H1 (cell line): ENCODE results near the gene LRRC25. TPM values are rescaled to one million over a fixed set of nuclear protein-coding genes. Genes with fewer than 3 reads are reported as not detected.

Experiments used
- CTCF ChIA-PET: fragments of 300-600 bp; sonication (Branson Sonifier 250); formaldehyde crosslinking; loops from one replicate; lab custom pipeline; 2021; ENCODE audit not compliant: partially characterized antibody; lab: Charles Lee
- POLR2A ChIA-PET: fragments of 300-600 bp; sonication (Branson Sonifier 250); formaldehyde crosslinking; loops from one replicate; lab custom pipeline; 2021; ENCODE audit warnings: inconsistent platforms; ENCODE audit not compliant: partially characterized antibody; lab: Charles Lee
- DNase-seq, 2 experiments: peaks; one replicate each; pipeline versions ENCODE4 v3.0.0 to v3.0.0-alpha.2; 2010 to 2022; ENCODE audit warnings: low spot score in 2 of 2, low read depth in 1 of 2, mixed read lengths in 1 of 2
- FAIRE-seq: peaks from 2 replicates; lab custom pipeline; 2011; peaks lifted over from hg19 to GRCh38; lab: Jason Lieb, UNC
- H2AFZ ChIP-seq: 2 replicates; pipeline ENCODE4 v1.8.1; 2012; ENCODE audit warnings: low read length, inconsistent platforms
- H2AK5ac ChIP-seq: 2 replicates; pipeline ENCODE4 v1.6.1; 2013; ENCODE audit warnings: low read depth, low read length
- H2BK120ac ChIP-seq: replicated peaks from 2 replicates; pipeline ENCODE3; 2013; ENCODE audit warnings: low read depth, low read length, inconsistent platforms
- H2BK12ac ChIP-seq: 2 replicates; pipeline ENCODE4 v1.6.1; 2013; ENCODE audit warnings: low read depth, low read length
- H2BK15ac ChIP-seq: 2 replicates; pipeline ENCODE4 v1.6.1; 2013; ENCODE audit warnings: low read length
- H2BK20ac ChIP-seq: 2 replicates; pipeline ENCODE4 v1.6.1; 2013; ENCODE audit warnings: low read length
- H2BK5ac ChIP-seq: 2 replicates; pipeline ENCODE4 v1.6.1; 2013; ENCODE audit warnings: low read depth, low read length
- H3K14ac ChIP-seq: 2 replicates; pipeline ENCODE4 v1.6.1; 2013; ENCODE audit warnings: inconsistent platforms; ENCODE audit not compliant: insufficient read length
- H3K18ac ChIP-seq: 2 replicates; pipeline ENCODE4 v1.6.1; 2013; ENCODE audit warnings: low read length; ENCODE audit errors: extremely low read depth
- H3K23ac ChIP-seq: 2 replicates; pipeline ENCODE4 v1.6.1; 2013; ENCODE audit warnings: inconsistent platforms; ENCODE audit not compliant: insufficient read length
- H3K23me2 ChIP-seq: 2 replicates; pipeline ENCODE4 v1.6.1; 2013; ENCODE audit warnings: low read depth, low read length
- H3K27ac ChIP-seq: 2 replicates; pipeline ENCODE4 v1.6.1; 2011; ENCODE audit warnings: low read depth, low read length, inconsistent platforms
- H3K27me3 ChIP-seq, 4 experiments: replicated peaks in 1 of 4; 1 replicate in 1 of 4; 2 replicates in 3 of 4; pipeline versions ENCODE4 v1.6.1 to v1.8.1; 2011 to 2013; ENCODE audit warnings: low read length in 3 of 4, mild to moderate bottlenecking in 3 of 4, inconsistent platforms in 2 of 4, mixed read lengths in 2 of 4, moderate library complexity in 1 of 4; ENCODE audit not compliant: control insufficient read depth in 3 of 4, insufficient read depth in 3 of 4; ENCODE audit errors: extremely low read depth in 1 of 4
- H3K36me3 ChIP-seq, 4 experiments: 2 replicates each; pipeline versions ENCODE4 v1.6.1 to v1.8.1; 2011 to 2013; ENCODE audit warnings: mild to moderate bottlenecking in 4 of 4, low read length in 3 of 4, moderate library complexity in 2 of 4, control low read depth in 1 of 4, inconsistent platforms in 1 of 4; ENCODE audit not compliant: insufficient read depth in 4 of 4, control insufficient read depth in 2 of 4
- H3K4ac ChIP-seq: replicated peaks from 2 replicates; pipeline ENCODE3; 2013; ENCODE audit warnings: low read length, low read depth, mixed read lengths, inconsistent platforms; ENCODE audit not compliant: insufficient read length
- H3K4me1 ChIP-seq, 4 experiments: replicated peaks in 1 of 4; 1 replicate in 1 of 4; 2 replicates in 3 of 4; pipeline versions ENCODE4 v1.6.1 to v1.8.1; 2011 to 2013; ENCODE audit warnings: low read length in 3 of 4, inconsistent platforms in 2 of 4, mixed read lengths in 1 of 4; ENCODE audit not compliant: insufficient read depth in 4 of 4, control insufficient read depth in 3 of 4
- H3K4me2 ChIP-seq, 2 experiments: 2 replicates each; pipeline versions ENCODE4 v1.6.1 to v1.8.1; 2011 to 2013; ENCODE audit warnings: low read depth in 2 of 2, low read length in 2 of 2, control low read depth in 1 of 2, inconsistent platforms in 1 of 2, mild to moderate bottlenecking in 1 of 2; ENCODE audit not compliant: insufficient read depth in 1 of 2
- H3K4me3 ChIP-seq, 4 experiments: fragments of 200-600, 300-600 bp in 1 of 4; sonication (generic), shearing (Covaris generic), sonication (Bioruptor Twin) in 1 of 4; 2 replicates each; pipeline versions ENCODE4 v1.5.1 to v1.8.1; 2011 to 2016; ENCODE audit warnings: low read length in 4 of 4, low read depth in 3 of 4, control low read depth in 2 of 4, inconsistent platforms in 2 of 4, mild to moderate bottlenecking in 2 of 4, mixed read lengths in 1 of 4, moderate library complexity in 1 of 4; ENCODE audit not compliant: insufficient read depth in 2 of 4; ENCODE audit errors: extremely low read depth in 1 of 4
- H3K56ac ChIP-seq: replicated peaks from 2 replicates; pipeline ENCODE3; 2013; ENCODE audit warnings: low read depth, mild to moderate bottlenecking, mixed read lengths, low read length, inconsistent platforms; ENCODE audit not compliant: insufficient read length
- H3K79me1 ChIP-seq: 2 replicates; pipeline ENCODE4 v1.6.1; 2013; ENCODE audit warnings: low read depth, low read length, control low read depth
- H3K79me2 ChIP-seq, 2 experiments: 2 replicates each; pipeline versions ENCODE4 v1.6.1 to v1.8.1; 2012 to 2013; ENCODE audit warnings: low read length in 2 of 2, mild to moderate bottlenecking in 2 of 2, inconsistent platforms in 1 of 2; ENCODE audit not compliant: insufficient read depth in 2 of 2, control insufficient read depth in 1 of 2
- H3K9ac ChIP-seq, 4 experiments: replicated peaks in 1 of 4; 1 replicate in 1 of 4; 2 replicates in 3 of 4; pipeline versions ENCODE4 v1.6.1 to v1.8.1; 2011 to 2013; ENCODE audit warnings: low read depth in 3 of 4, low read length in 3 of 4, control low read depth in 2 of 4, mild to moderate bottlenecking in 2 of 4, moderate library complexity in 2 of 4, inconsistent platforms in 1 of 4; ENCODE audit errors: extremely low read depth in 1 of 4
- H3K9me3 ChIP-seq, 2 experiments: 2 replicates each; pipeline versions ENCODE4 v1.6.1 to v1.8.1; 2012 to 2013; ENCODE audit warnings: mild to moderate bottlenecking in 2 of 2, moderate library complexity in 2 of 2, control low read depth in 1 of 2, inconsistent platforms in 1 of 2, low read depth in 1 of 2, low read length in 1 of 2, mixed read lengths in 1 of 2; ENCODE audit not compliant: insufficient read depth in 2 of 2
- H4K20me1 ChIP-seq, 2 experiments: replicated peaks in 1 of 2; 2 replicates each; pipeline versions ENCODE3 to v1.8.1; 2011 to 2013; ENCODE audit warnings: inconsistent platforms in 2 of 2, low read length in 2 of 2, mild to moderate bottlenecking in 1 of 2; ENCODE audit not compliant: insufficient read depth in 2 of 2, control insufficient read depth in 1 of 2
- H4K5ac ChIP-seq: 2 replicates; pipeline ENCODE4 v1.6.1; 2013; ENCODE audit warnings: low read length, low read depth, mixed read lengths, inconsistent platforms; ENCODE audit not compliant: insufficient read length
- H4K8ac ChIP-seq: 2 replicates; pipeline ENCODE4 v1.8.0; 2013; ENCODE audit warnings: mild to moderate bottlenecking, moderate library complexity, low read length, inconsistent platforms; ENCODE audit not compliant: insufficient read depth; ENCODE audit errors: extremely low read depth
- H4K91ac ChIP-seq: replicated peaks from 2 replicates; pipeline ENCODE3; 2013; ENCODE audit warnings: low read length, mixed read lengths, inconsistent platforms; ENCODE audit not compliant: insufficient read length
- BACH1 ChIP-seq: IDR thresholded peaks from 2 replicates; pipeline ENCODE4 v1.6.1; 2012; ENCODE audit warnings: low read length, improper control_type of control experiment
- EZH2 ChIP-seq: fragments of 200-600 bp; sonication (generic); IDR thresholded peaks from 2 replicates; pipeline ENCODE4 v1.7.1; 2012; ENCODE audit warnings: low read depth, mild to moderate bottlenecking, moderate library complexity, low read length, inconsistent platforms; ENCODE audit not compliant: severe bottlenecking
- JUN ChIP-seq: IDR thresholded peaks from 2 replicates; pipeline ENCODE4 v1.6.1; 2011; ENCODE audit warnings: low read depth, mild to moderate bottlenecking, improper control_type of control experiment, low read length
- KDM4A ChIP-seq: IDR thresholded peaks from one replicate; pipeline ENCODE4 v1.7.1; 2012; ENCODE audit warnings: low read depth, mild to moderate bottlenecking, moderate library complexity, low read length, inconsistent platforms; ENCODE audit not compliant: severe bottlenecking
- NANOG ChIP-seq: IDR thresholded peaks from 2 replicates; pipeline ENCODE4 v1.6.1; 2011; ENCODE audit warnings: low read length, low read depth, mild to moderate bottlenecking, inconsistent platforms; ENCODE audit not compliant: insufficient read depth, poor library complexity, severe bottlenecking
- RNF2 ChIP-seq: fragments of 200-900, 300-1000 bp; sonication (generic); IDR thresholded peaks from 2 replicates; pipeline ENCODE4 v1.7.1; 2016; ENCODE audit warnings: borderline replicate concordance, low read depth, mild to moderate bottlenecking, antibody characterized with exemption, low read length; ENCODE audit not compliant: poor library complexity, severe bottlenecking; ENCODE audit errors: missing control alignments
- SUZ12 ChIP-seq: fragments of 200-600 bp; sonication (generic); IDR thresholded peaks from 2 replicates; pipeline ENCODE4 v1.6.1; 2012; ENCODE audit warnings: mild to moderate bottlenecking, inconsistent platforms, low read length, moderate library complexity, mixed read lengths
- WGBS, 2 experiments: shearing (Covaris generic) in 1 of 2; methylation state at CpG; one replicate each; pipeline versions ENCODE4 v1.1.6 to v1.1.7; 2013 to 2015; ENCODE audit warnings: low lambda C conversion rate in 2 of 2, mixed read lengths in 2 of 2, inconsistent platforms in 1 of 2, low coverage in 1 of 2, missing lambda C conversion rate in 1 of 2; ENCODE audit not compliant: insufficient replicate concordance in 2 of 2, insufficient coverage in 1 of 2, insufficient read length in 1 of 2; ENCODE audit errors: extremely low coverage in 1 of 2, missing lambda C conversion rate in 1 of 2; 5-methylcytosine and 5-hydroxymethylcytosine counted together
- polyA plus RNA-seq, 7 experiments: library from polyadenylated mRNA; depleted of rRNA in 3 of 7; stranded (reverse) in 5 of 7; unstranded in 2 of 7; fragments of >200 nt in 5 of 7; fragments of 200-250 nt in 2 of 7; gene quantifications; 1 replicate in 5 of 7; 2 replicates in 1 of 7; 4 replicates in 1 of 7; pipeline versions ENCODE4 v1.2.1 to v1.2.3, GENCODE V29; 2011 to 2013; ENCODE audit warnings: missing spikeins in 2 of 7, mixed read lengths in 2 of 7
- total RNA-seq: library from RNA; stranded (reverse); fragmentation: NEBNext Ultra II Directional; extraction: Animal tissue kit (Norgen Biotek cat#: 25700); gene quantifications from 2 replicates; pipeline ENCODE4 v1.2.1, GENCODE V29; 2021

LRRC25 gene
- total and polyA plus RNA-seq, 2 of the 8 experiments (the other 6 are each of a cell fraction or from before 2014, with no cell fraction given): 0.20 to 0.41 TPM

DNA sequence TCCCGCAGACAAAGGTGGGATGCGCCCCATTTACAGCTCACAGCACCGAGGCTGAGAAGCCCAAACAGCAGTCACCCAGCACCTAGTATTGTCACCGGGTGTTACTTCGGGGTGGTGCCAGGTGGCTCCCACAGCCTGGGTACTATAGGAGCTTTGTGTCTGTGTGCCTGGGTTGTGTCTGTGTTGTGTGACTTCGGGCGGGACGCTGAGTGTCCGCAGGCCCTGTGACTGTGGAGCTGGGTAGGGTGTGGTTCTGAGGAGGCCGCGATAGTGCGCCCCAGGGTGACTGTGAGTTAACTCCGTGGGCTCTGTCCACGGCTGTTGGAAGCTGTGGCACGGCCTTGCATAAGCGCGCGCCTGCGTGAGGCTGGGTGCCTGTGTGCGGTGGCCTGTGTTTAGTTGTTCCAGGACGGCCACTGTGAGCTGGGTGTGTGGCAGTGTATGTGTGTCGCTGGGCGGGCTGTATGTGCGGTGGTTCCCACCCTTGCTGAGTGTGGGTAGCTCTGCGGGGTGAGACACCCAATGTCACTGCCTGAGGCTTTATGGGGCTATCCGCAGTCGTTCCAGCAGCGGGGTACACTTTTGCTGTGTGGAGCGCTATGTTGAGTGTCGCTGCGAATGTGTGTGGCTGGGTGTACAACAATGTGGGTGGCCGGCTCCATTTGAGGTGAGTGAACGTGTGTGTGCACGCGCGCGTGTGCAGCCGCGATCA is 21.2 kb upstream of the LRRC25 start:
- Histone ChIP-seq H4K5ac (no peak overlapping the region), H3K9me3 (no peaks in the 10 kb centered on the region), H3K79me2 (peaks cover 0 to 4% of the 10 kb centered on the region in 2 experiments; a peak in 1 of 4 replicates), H3K4me1 (peaks cover 0 to 33% (median 23%) of the 10 kb centered on the region in 4 experiments; a peak in 6 of 7 replicates), H3K4me3 (peak overlapping the region; percentile 15 to 61 (median 38); a peak in 7 of 8 replicates), H3K27ac (no peak overlapping the region), H2BK5ac (peak overlapping the region; percentile 75; the same call in 1 of the 2 replicates), H2AFZ (no peak overlapping the region), H2AK5ac (peak overlapping the region; percentile 89; the same call in 1 of the 2 replicates), H3K56ac (no peak overlapping the region), H3K9ac (no peak overlapping the region), H3K27me3 (peaks cover 5 to 29% (median 23%) of the 10 kb centered on the region in 4 experiments), H3K23ac (no peak overlapping the region), H3K4me2 (peak overlapping the region; percentile 72 to 88), H3K23me2 (peaks cover 19% of the 10 kb centered on the region; the same call in 1 of the 2 replicates), H2BK20ac (peak overlapping the region; percentile 66; the same call in 1 of the 2 replicates), H4K8ac (peak overlapping the region; percentile 45; the same call in 1 of the 2 replicates), H3K4ac (peak overlapping the region; percentile 59), H2BK120ac (peak overlapping the region; percentile 69), H2BK12ac (peak overlapping the region; percentile 99; the same call in 1 of the 2 replicates), H3K36me3 (no peaks in the 10 kb centered on the region), H3K79me1 (no peaks in the 10 kb centered on the region), H4K91ac (peak overlapping the region; percentile 99), H2BK15ac (peak overlapping the region; percentile 99), H4K20me1 (peaks cover 4 to 7% of the 10 kb centered on the region in 2 experiments), H3K14ac (no peak overlapping the region), H3K18ac (peak overlapping the region; percentile 71)
- TF ChIP-seq EZH2: peak; percentile 56
- TF ChIP-seq JUN: no peak
- peak; percentile 68 for TF ChIP-seq KDM4A
- TF ChIP-seq BACH1: peak; percentile 29; the same call in 1 of the 2 replicates
- no peak for TF ChIP-seq NANOG
- TF ChIP-seq SUZ12: peak; percentile 62; the same call in 1 of the 2 replicates
- no peak for TF ChIP-seq RNF2
- CTCF ChIA-PET: interaction anchor here (1.1 to 11.0 kb wide), 18 partner anchors 9 to 521 kb away, joined by 3 to 177 read pairs (median 4); partner anchors contain the start of gene GDF15
- POLR2A ChIA-PET: interaction anchor here (0.8 to 6.8 kb wide), 14 partner anchors 10 to 138 kb away, joined by 3 to 72 read pairs (median 4); partner anchors contain the start of genes JUND and PGPEP1
- DNase-seq (no peak), FAIRE-seq (no peak)
- WGBS, 2 experiments: 31% methylated on average over 39 of the region's 39 CpGs; no CpG with 5 or more reads in 1 of the 2 experiments
